RWPE2 (cell line): ENCODE results near the gene PROSER3.

Source experiments
- ATAC-seq: fragments of 200-7000 bp; cut with Tn5 transposase; 3 replicates; pipeline ENCODE4 v1.9.1; 2021; ENCODE audit warnings: low read depth
- DNase-seq: peaks from one replicate; pipeline ENCODE4 v3.0.0-alpha.2; 2020; ENCODE audit warnings: low spot score
- H3K27ac ChIP-seq: fragments of 450-650 bp; 2 replicates; pipeline ENCODE4 v1.5.1; 2017; ENCODE audit warnings: mild to moderate bottlenecking; ENCODE audit not compliant: poor library complexity, severe bottlenecking
- H3K27me3 ChIP-seq: fragments of 250-450 bp; sonication (Bioruptor Pico); 2 replicates; pipeline ENCODE4 v1.5.1; 2021; ENCODE audit warnings: mild to moderate bottlenecking, moderate library complexity; ENCODE audit not compliant: insufficient read depth, poor library complexity, severe bottlenecking
- H3K36me3 ChIP-seq: fragments of 250-450 bp; sonication (Bioruptor Pico); 2 replicates; pipeline ENCODE4 v1.5.1; 2020; ENCODE audit warnings: low read depth, mild to moderate bottlenecking, moderate library complexity
- H3K4me1 ChIP-seq: fragments of 250-450 bp; sonication (Bioruptor Pico); 2 replicates; pipeline ENCODE4 v1.5.1; 2021; ENCODE audit warnings: mild to moderate bottlenecking, moderate library complexity; ENCODE audit not compliant: insufficient read depth, poor library complexity, severe bottlenecking
- H3K4me3 ChIP-seq: fragments of 250-450 bp; sonication (Bioruptor Pico); 2 replicates; pipeline ENCODE4 v1.5.1; 2021; ENCODE audit warnings: mild to moderate bottlenecking, moderate library complexity; ENCODE audit not compliant: severe bottlenecking
- H3K9me3 ChIP-seq: fragments of 250-450 bp; sonication (Bioruptor Pico); 2 replicates; pipeline ENCODE4 v1.5.1; 2021; ENCODE audit warnings: mild to moderate bottlenecking, moderate library complexity; ENCODE audit not compliant: severe bottlenecking
- TF ChIP-seq, protein P1 (sequence below): fragments of 450-650 bp; IDR thresholded peaks from one replicate; pipeline ENCODE4 v1.5.1; 2017; ENCODE audit warnings: mild to moderate bottlenecking, moderate library complexity; ENCODE audit not compliant: poor library complexity, severe bottlenecking

Gene PROSER3

DNA sequence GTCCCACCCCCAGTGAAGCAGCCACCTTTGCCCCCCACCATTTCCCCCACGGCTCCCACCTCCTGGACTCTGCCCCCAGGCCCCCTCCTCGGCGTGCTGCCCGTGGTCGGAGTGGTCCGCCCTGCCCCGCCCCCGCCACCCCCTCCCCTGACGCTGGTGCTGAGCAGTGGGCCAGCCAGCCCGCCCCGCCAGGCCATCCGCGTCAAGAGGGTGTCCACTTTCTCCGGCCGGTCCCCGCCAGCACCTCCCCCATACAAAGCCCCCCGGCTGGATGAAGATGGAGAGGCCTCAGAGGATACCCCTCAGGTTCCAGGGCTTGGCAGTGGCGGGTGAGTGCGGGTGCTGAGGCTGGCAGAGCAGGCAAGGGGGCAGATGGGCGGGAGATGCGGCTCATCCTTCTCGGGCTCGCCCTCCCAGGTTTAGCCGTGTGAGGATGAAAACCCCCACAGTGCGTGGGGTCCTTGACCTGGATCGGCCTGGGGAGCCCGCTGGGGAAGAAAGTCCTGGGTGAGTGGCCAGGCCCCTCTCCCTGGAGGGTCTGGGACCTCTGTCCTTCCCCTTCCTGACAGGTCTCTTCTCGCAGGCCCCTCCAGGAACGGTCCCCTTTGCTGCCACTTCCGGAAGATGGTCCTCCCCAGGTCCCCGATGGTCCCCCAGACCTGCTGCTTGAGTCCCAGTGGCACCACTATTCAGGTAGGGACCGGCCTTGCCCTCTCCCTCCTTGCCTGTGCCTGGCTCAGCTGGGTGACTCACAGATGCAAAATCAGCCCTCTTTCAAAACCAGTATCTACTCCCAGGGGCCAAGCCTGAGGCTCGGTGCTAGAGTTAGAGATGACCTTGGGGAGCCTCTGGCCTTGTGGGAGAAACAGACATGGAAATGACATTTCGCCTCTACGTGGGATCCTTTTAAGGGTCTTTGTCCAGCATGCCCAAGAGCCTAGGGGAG is 24.5 kb upstream of the PROSER3 start:
- TF ChIP-seq, protein P1, sequence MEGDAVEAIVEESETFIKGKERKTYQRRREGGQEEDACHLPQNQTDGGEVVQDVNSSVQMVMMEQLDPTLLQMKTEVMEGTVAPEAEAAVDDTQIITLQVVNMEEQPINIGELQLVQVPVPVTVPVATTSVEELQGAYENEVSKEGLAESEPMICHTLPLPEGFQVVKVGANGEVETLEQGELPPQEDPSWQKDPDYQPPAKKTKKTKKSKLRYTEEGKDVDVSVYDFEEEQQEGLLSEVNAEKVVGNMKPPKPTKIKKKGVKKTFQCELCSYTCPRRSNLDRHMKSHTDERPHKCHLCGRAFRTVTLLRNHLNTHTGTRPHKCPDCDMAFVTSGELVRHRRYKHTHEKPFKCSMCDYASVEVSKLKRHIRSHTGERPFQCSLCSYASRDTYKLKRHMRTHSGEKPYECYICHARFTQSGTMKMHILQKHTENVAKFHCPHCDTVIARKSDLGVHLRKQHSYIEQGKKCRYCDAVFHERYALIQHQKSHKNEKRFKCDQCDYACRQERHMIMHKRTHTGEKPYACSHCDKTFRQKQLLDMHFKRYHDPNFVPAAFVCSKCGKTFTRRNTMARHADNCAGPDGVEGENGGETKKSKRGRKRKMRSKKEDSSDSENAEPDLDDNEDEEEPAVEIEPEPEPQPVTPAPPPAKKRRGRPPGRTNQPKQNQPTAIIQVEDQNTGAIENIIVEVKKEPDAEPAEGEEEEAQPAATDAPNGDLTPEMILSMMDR, result no peak
- H3K36me3 ChIP-seq, result peaks cover 88% of the 10 kb centered on the region
- no peak overlapping the region for H3K27ac ChIP-seq
- ATAC-seq, result no peak
- DNase-seq, result no peak
- H3K4me3 ChIP-seq, result no peak overlapping the region
- H3K9me3 ChIP-seq, result no peaks in the 10 kb centered on the region
- no peaks in the 10 kb centered on the region for H3K4me1 ChIP-seq
- no peaks in the 10 kb centered on the region for H3K27me3 ChIP-seq

DNA sequence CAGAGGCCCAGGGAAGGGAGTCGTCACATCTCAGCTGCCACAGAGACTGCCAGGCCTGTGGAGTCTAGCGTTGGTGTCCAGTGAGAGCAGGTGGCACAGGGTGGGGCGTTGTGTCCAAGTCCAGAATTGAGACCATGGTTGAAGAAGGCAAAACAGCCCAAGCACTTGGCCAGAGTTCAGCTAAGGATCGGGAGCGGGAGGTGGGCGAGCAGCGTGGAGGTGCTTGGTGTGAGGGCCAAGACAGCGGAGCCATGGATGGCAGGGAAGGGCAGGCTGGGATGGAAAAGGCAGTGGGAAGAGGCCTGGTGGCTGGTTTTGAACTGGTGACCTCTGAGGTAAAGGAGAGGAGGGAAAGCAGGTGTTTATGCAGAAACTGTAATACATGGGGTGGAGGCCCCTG is 23.7 kb upstream of the PROSER3 start:
- Histone ChIP-seq H3K9me3 (no peaks in the 10 kb centered on the region), H3K36me3 (peaks cover 86% of the 10 kb centered on the region), H3K27me3 (no peaks in the 10 kb centered on the region), H3K4me1 (no peaks in the 10 kb centered on the region), H3K27ac (no peak overlapping the region), H3K4me3 (no peak overlapping the region)
- TF ChIP-seq, protein P1, result no peak
- DNase-seq, result no peak
- no peak for ATAC-seq

DNA sequence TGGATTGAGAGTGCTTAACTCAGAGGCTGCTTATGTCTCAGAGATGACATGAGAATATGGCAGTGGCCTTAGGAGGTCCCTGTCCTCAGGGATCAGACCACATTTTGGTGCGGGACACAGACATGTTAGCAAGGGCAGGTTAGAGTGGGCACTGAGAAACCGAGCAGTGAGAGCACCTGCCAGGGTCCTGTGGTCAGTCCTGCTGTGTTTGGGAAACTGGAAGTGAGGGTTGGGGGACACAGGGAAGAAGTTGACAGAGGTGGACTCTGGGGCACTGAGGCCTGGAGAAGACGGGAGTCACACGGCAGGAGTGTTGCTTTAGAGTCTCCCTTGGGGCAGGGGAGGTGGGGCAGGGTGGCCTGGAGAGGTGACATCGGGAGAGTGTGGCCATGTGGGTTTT is 23.1 kb upstream of the PROSER3 start:
- Histone ChIP-seq H3K36me3 (peaks cover 80% of the 10 kb centered on the region), H3K27ac (no peak overlapping the region), H3K27me3 (no peaks in the 10 kb centered on the region), H3K4me3 (no peak overlapping the region), H3K9me3 (no peaks in the 10 kb centered on the region), H3K4me1 (no peaks in the 10 kb centered on the region)
- TF ChIP-seq, protein P1, result no peak
- ATAC-seq (no peak), DNase-seq (no peak)

DNA sequence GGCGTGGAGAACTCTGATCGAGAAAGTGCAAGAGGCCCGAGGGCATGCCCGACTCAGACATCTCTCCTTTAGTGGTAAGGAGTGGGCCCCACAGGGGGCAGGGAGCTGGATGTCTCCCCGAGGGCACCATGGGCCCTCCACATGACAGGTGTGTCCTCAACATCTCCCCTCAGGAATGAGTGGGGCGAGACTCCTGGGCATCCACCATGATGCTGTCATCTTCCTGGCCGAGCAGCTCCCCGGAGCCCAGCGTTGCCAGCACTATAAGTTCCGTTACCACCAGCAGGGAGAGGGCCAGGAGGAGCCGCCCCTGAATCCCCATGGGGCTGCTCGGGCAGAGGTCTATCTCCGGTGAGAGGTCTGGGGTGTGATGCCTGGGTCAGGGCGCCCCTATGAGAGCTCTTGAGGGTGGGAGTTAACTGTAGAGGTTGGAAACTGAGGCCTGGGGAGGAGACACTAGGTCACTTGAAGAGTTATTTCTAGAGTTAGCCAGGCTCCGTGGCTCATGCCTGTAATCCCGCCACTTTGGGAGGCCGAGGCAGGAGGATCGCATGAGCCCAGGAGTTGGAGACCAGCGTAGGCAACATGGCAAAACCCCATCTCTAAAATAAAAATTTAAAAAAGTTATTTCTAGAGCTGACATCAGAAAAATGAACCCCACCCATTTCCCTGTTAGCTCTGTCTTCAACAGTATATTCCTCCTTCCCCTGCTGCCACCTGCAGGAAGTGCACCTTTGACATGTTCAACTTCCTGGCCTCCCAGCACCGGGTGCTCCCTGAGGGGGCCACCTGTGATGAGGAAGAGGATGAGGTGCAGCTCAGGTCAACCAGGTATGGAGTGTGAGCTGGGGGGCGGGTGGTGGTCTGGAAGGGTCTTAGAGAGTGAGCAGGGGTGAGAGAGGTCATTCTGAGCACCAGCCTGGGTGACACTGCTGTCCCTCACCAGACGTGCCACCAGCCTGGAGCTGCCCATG is 20.8 kb upstream of the PROSER3 start:
- no peaks in the 10 kb centered on the region for H3K4me1 ChIP-seq
- no peaks in the 10 kb centered on the region for H3K27me3 ChIP-seq
- no peak overlapping the region for H3K27ac ChIP-seq
- H3K4me3 ChIP-seq, result no peak overlapping the region
- ATAC-seq, result no peak
- no peak for DNase-seq
- H3K9me3 ChIP-seq, result no peaks in the 10 kb centered on the region
- peaks cover 56% of the 10 kb centered on the region for H3K36me3 ChIP-seq
- TF ChIP-seq, protein P1, result no peak
